Fibroblast of the conjunctiva (primary cell): Measurements from ENCODE around the gene VTCN1.

Experiments
- DNase-seq: peaks from one replicate; pipeline ENCODE4 v3.0.0-alpha.2; 2010; ENCODE audit warnings: low read depth

The VTCN1 gene

DNA sequence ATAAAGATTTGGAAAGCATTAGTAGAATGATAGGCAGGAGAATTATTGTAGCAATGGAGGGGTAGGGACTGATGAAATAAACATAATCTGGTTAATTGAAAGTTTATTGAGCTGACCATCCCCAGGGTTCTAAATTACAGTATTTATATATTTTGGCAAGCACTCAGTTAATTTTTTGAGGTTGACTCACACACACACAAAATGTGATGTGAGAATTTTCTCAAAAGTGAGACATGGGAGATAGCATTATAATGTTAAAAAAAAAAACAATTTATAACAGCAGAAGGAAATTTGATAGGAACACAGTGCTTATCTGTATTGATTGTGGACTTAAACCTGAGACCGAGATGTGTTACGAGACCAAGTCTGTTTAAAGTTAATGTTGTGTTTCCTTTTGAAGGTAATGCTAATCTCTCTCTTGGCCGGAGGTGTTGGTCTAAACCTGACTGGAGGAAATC is 113.7 kb downstream of the VTCN1 start:
- no peak for DNase-seq

DNA sequence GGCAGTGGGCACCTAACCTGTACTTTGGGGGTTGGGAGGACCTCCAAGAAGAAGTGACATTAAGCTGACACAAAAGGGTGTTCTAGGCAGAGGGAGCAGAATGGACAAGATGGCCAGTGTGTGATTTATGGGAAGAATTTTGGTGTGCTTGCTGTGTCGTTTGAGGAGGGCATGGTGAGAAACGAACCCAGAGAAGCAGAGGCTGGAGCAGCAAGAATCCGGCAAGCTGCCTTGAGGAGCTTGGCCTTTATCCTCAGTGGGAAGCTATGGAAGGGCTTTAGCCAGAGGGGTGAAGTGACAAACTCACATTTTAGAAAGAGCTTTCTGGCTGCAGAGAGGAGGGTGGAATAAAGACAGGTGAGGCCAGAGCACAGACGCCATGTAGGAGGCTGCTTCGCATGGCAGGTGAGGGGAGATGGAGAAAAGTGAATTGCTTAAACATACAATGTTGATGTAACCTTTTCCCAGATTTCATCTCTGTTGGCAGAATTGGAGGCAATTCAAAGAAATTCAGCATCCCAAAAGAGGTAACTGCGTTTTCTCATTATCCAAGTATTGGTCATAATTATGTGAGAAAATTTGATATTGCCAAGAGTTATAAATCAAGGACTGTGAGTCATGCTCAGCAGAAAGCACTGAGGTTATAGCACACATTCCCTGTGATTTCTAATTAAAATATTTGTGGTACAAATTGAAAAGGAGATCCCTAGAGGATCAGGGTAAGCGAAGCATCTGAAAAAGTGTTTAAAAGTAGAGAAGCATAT is 115.7 kb downstream of the VTCN1 start:
- DNase-seq, result no peak

DNA sequence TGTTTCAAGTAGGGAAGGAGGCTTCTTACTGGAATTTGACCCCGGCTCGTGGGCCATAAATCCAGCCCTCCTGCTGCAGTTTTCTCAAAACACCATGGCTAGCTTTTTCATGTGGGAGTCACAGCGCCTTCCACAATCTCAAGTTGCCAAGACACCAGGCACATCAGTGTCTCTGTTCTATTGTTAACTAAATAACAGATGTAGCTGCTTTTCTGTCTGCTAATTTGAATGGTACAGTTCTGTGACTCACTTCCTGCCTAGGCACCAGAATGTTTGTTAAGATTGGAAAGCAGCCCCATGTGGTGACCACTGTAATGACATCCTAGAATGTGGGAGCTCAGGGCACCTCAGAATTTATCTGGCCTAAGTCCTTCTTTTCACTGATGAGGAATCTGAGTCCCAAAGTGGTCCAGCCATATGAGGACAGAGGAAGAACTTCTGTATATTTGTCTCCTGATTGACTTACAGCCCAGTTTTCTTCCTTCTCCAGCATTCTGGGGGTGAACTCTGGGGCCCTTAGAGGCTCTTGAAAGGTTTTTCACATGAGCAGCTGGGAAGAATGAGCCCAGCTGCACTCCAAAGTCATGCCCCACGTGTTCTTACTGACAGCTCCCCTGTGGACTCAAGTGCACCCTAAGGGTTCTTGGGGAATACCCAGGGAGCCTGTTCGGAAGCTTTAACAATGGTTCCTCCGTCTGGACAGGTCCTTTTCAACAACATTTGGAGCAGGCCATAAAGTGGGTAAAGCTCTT is 116.7 kb downstream of the VTCN1 start:
- DNase-seq, result peak; percentile 52
